PC-9 (cell line): ENCODE data around the gene TUBB. TPM values are rescaled to one million over a fixed set of nuclear protein-coding genes. Genes with fewer than 3 reads are reported as not detected.
A peak's percentile ranks its signal among the peaks of the same experiment; 100 is the strongest.

Experiments
- BruUV-seq: library from RNA; stranded (reverse); fragments of 400-500 nt; replicated peaks from 2 replicates; lab custom pipeline; 2021; lab: Mats Ljungman, UMichigan
- CTCF ChIA-PET: fragments of 300-600 bp; sonication (Branson Sonifier 250); formaldehyde crosslinking; loops from one replicate; lab custom pipeline; 2022; ENCODE audit warnings: antibody characterized with exemption; lab: Charles Lee
- POLR2A ChIA-PET: fragments of 300-600 bp; sonication (Branson Sonifier 250); formaldehyde crosslinking; loops from one replicate; lab custom pipeline; 2022; ENCODE audit warnings: antibody characterized with exemption; ENCODE audit not compliant: unreplicated experiment; lab: Charles Lee
- DNase-seq, 2 experiments: peaks; one replicate each; pipeline versions ENCODE4 v3.0.0 to v3.0.0-alpha.2; 2015 to 2022; ENCODE audit warnings: mixed read lengths in 1 of 2
- H2AFZ ChIP-seq: fragments of 200-600 bp; sonication (generic); 2 replicates; pipeline ENCODE4 v1.8.1; 2017; ENCODE audit warnings: antibody characterized with exemption
- H3F3A ChIP-seq: fragments of 200-600 bp; sonication (generic); 2 replicates; pipeline ENCODE4 v1.8.1; 2017; ENCODE audit warnings: antibody characterized with exemption, mild to moderate bottlenecking, low read depth; ENCODE audit not compliant: insufficient read depth
- H3K27ac ChIP-seq: fragments of 200-600 bp; sonication (generic); 2 replicates; pipeline ENCODE4 v1.6.1; 2016; ENCODE audit warnings: mixed run types
- H3K27me3 ChIP-seq: fragments of 200-600 bp; sonication (generic); 2 replicates; pipeline ENCODE4 v1.6.1; 2016; ENCODE audit warnings: low read depth, mixed run types; ENCODE audit not compliant: insufficient read depth
- H3K36me3 ChIP-seq: fragments of 200-600 bp; sonication (generic); 2 replicates; pipeline ENCODE4 v1.6.1; 2016; ENCODE audit warnings: low read depth, mixed run types
- H3K4me1 ChIP-seq: fragments of 200-600 bp; sonication (generic); replicated peaks from 2 replicates; pipeline ENCODE4 v1.6.1; 2016; ENCODE audit warnings: mixed run types; ENCODE audit not compliant: insufficient read depth
- H3K4me2 ChIP-seq: fragments of 200-600 bp; sonication (generic); 2 replicates; pipeline ENCODE4 v1.6.1; 2017; ENCODE audit warnings: mixed run types
- H3K4me3 ChIP-seq: fragments of 200-600 bp; sonication (generic); 2 replicates; pipeline ENCODE4 v1.6.1; 2016; ENCODE audit warnings: mixed run types
- H3K79me2 ChIP-seq: fragments of 200-600 bp; sonication (generic); 2 replicates; pipeline ENCODE4 v1.6.1; 2017; ENCODE audit warnings: low read depth, mixed run types
- H3K9me2 ChIP-seq: fragments of 200-600 bp; sonication (generic); 2 replicates; pipeline ENCODE4 v1.8.1; 2017; ENCODE audit warnings: mild to moderate bottlenecking; ENCODE audit not compliant: insufficient read depth
- H3K9me3 ChIP-seq: fragments of 200-600 bp; sonication (generic); 2 replicates; pipeline ENCODE4 v1.8.1; 2016; ENCODE audit warnings: low read depth; ENCODE audit not compliant: insufficient read depth
- H4K20me1 ChIP-seq: fragments of 200-600 bp; sonication (generic); 2 replicates; pipeline ENCODE4 v1.8.1; 2017; ENCODE audit not compliant: insufficient read depth
- CTCF ChIP-seq: fragments of 200-600 bp; sonication (generic); conservative IDR thresholded peaks from 2 replicates; pipeline ENCODE4 v1.6.1; 2017; ENCODE audit warnings: mixed run types, antibody characterized with exemption, mild to moderate bottlenecking, moderate library complexity
- EZH2 ChIP-seq: fragments of 200-600 bp; sonication (generic); IDR thresholded peaks from 2 replicates; pipeline ENCODE4 v1.8.0; 2017; ENCODE audit warnings: antibody characterized with exemption, low read depth
- intact Hi-C: fragments of 100-400 bp; cut with micrococcal nuclease; formaldehyde crosslinking; loops from one replicate; pipeline ENCODE4 v1.10.0; 2022; ENCODE audit not compliant: unreplicated experiment
- total RNA-seq: library from RNA; stranded (reverse); gene quantifications from 2 replicates; pipeline ENCODE4 v1.2.3, GENCODE V29; 2021

TUBB gene
- total RNA-seq, 1 experiment from 2014 or later = 901 TPM

- CTCF ChIA-PET = no interaction called here
- intact Hi-C loops = no loop called here
- TF ChIP-seq CTCF = no peak
- TF ChIP-seq EZH2 = no peak
- H4K20me1 ChIP-seq = no peaks in the 10 kb centered on the region
- H3K4me1 ChIP-seq = peaks cover 21% of the 10 kb centered on the region
- H3K27ac ChIP-seq = no peak overlapping the region
- no TSS peak for BruUV-seq
- H2AFZ ChIP-seq = no peak overlapping the region
- no peak overlapping the region for H3K4me3 ChIP-seq
- H3K36me3 ChIP-seq = peaks cover 39% of the 10 kb centered on the region
- 0 out of 2 replicates have a peak overlapping the region, but pooled peaks have one; percentile 28 for H3K4me2 ChIP-seq
- H3K27me3 ChIP-seq = no peaks in the 10 kb centered on the region
- H3K9me3 ChIP-seq = no peaks in the 10 kb centered on the region
- POLR2A ChIA-PET = interaction anchor here (0.6 to 0.7 kb wide), 2 partner anchors 150 to 359 kb away, joined by 3 to 4 read pairs; no protein-coding TSS in a partner anchor
- no peak for DNase-seq
- no peaks in the 10 kb centered on the region for H3K9me2 ChIP-seq
- H3F3A ChIP-seq = peaks cover 57% of the 10 kb centered on the region
- peaks cover 14% of the 10 kb centered on the region; the same call in 1 of the 2 replicates for H3K79me2 ChIP-seq
Observed at GRCh38 chr6:30732237-30732943, 12.2 kb downstream of the TUBB start.

GRCh38 chr6:30735668-30736314, 15.6 kb downstream of the TUBB start:
- Histone ChIP-seq H3K9me2 (no peaks in the 10 kb centered on the region), H3K79me2 (peaks cover 37% of the 10 kb centered on the region), H3K27ac (no peak overlapping the region), H3K27me3 (no peaks in the 10 kb centered on the region), H3K4me1 (peaks cover 42% of the 10 kb centered on the region), H2AFZ (no peak overlapping the region), H3K36me3 (peaks cover 45% of the 10 kb centered on the region), H3K4me3 (no peak overlapping the region), H3F3A (peaks cover 49% of the 10 kb centered on the region), H4K20me1 (no peaks in the 10 kb centered on the region), H3K9me3 (no peaks in the 10 kb centered on the region), H3K4me2 (no peak overlapping the region)
- intact Hi-C loops = no loop called here
- ChIA-PET CTCF (no interaction called here), POLR2A (interaction anchor here (0.5 kb wide), 1 partner anchor 8 kb away, joined by 3 read pairs; no protein-coding TSS in a partner anchor)
- no TSS peak for BruUV-seq
- no peak for DNase-seq
- TF ChIP-seq CTCF (no peak), EZH2 (no peak)

- H3K4me3 ChIP-seq = no peak overlapping the region
- H3K4me1 ChIP-seq = peaks cover 39% of the 10 kb centered on the region
- POLR2A ChIA-PET = interaction anchor here (0.5 to 0.7 kb wide), 2 partner anchors 14 to 37 kb away, joined by 7 to 25 read pairs; no protein-coding TSS in a partner anchor
- intact Hi-C loops = no loop called here
- H4K20me1 ChIP-seq = no peaks in the 10 kb centered on the region; the same call in 1 of the 2 replicates
- CTCF ChIA-PET = no interaction called here
- H2AFZ ChIP-seq = no peak overlapping the region
- no peaks in the 10 kb centered on the region for H3K27me3 ChIP-seq
- H3F3A ChIP-seq = peaks cover 39% of the 10 kb centered on the region
- H3K4me2 ChIP-seq = peak overlapping the region; percentile 43; the same call in 1 of the 2 replicates
- H3K36me3 ChIP-seq = peaks cover 44% of the 10 kb centered on the region
- peak overlapping the region; percentile 37; the same call in 1 of the 2 replicates for H3K27ac ChIP-seq
- no peak for DNase-seq
- no peaks in the 10 kb centered on the region for H3K9me2 ChIP-seq
- no TSS peak for BruUV-seq
- no peaks in the 10 kb centered on the region for H3K9me3 ChIP-seq
- H3K79me2 ChIP-seq = peaks cover 60% of the 10 kb centered on the region
- TF ChIP-seq EZH2 = no peak
- no peak for TF ChIP-seq CTCF
Observed at GRCh38 chr6:30738532-30738931, 18.4 kb downstream of the TUBB start.
